Measurements from ENCODE around the gene CCDC3.
"Not testable (repeated sequence)": the region's sequence is repeated elsewhere in the genome, so short reads cannot be mapped to it uniquely, and the experiment has no call there.

The CCDC3 gene

GRCh38 chr10:13001041-13001886 is at the start of gene CCDC3:
TSS of gene CCDC3 (minus strand) at chr10:13001713. CDS start at chr10:13001570, 143 bp downstream.
- no peak for DNase-seq

DNA sequence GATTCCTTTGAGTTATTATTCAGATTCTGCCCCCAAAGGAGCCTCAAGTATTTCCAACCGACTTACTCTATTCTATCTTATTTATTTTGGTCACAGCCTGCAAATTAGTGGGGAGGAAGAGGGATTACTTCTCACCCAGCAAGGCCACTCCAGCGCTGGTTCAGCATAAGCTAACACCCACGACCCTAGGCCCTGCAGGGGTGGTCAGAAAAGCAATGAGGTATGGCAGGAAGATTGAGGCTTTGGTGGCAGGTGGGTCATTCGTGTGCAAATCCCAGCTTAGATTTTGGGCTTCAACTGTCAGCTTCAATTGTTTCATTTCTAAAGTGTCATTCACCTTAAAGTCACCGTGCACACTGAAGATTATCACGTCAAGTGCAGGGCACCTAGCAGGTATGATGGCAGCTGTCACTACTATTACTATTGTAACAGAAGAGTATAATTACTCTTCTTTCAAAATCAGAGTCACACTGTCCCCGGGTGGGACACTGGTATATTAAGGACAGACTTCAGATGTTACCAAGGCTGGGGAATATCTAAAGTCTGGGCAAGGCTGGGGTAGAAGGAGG is 49.7 kb upstream of the CCDC3 start:
- DNase-seq: no peak

DNA sequence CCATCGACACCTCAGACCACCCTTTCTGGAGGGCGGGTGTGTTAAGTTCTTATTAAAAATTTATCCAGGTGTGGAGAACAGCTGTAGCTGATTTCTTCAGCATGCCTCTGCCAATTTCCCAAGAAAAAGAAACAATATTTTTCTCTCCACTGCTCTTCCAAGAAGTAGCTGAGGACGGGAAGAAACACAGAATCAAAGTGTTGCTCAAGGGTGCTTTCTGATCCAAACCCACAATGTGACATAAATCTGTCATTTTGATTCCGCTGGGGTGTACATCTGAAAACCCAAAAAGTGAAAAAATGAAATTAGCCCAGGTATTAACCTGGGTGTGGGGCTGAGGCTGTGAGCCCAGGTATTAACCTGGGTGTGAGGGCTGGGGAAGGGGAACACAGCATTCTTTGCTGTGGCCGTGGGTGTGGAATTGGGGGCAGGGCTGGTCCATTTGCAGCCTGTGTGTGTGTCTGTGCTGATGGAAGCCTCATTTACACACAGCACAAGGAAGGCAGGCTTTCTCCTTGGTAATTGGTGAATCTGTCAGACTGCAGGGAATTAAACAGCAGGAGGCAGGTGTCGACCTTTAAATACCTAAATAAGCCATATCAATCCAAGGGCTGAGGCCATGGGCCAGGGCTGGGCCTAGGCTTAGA is 48.4 kb upstream of the CCDC3 start:
- no peak for DNase-seq

- no peak for DNase-seq
These were observed 47.2 kb upstream of the CCDC3 start for GRCh38 chr10:13048762-13049161.

GRCh38 chr10:13047529-13048206 is 46.2 kb upstream of the CCDC3 start:
- no peak for DNase-seq

DNA sequence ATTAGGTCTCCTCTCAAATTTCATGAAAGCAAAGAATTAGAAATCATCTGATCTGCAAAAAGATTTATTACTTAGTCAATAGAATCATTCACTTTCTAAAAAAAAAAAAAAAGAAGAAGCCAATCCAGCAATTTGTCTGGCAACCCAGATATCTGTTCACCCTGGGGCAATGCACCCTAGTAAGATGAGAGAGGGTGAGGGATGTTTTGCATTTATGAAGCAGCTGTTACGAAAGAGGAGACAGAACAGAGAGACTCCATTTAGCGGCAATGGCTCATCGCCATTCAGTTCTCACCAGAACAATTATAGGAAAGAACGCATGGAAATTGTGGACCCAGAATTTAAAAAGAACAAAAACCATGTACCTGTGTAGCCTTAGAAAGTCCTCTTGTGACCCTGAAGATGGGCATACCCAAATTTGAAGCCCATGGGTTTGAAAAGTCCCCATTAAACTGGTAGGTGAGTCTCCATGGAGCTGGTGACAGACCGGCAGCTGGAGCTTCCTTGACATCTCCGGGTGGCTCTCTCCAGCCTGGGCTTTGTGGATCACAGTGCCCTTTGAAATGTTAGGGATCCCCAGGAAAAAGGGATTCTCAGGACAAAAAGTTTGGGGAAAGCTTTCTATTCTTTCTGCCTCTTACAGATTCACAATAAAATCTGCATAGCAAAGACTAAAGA is 45.5 kb upstream of the CCDC3 start:
- no peak for DNase-seq

- DNase-seq: no peak
These were observed 42.0 kb upstream of the CCDC3 start for GRCh38 chr10:13043520-13043919.

DNA sequence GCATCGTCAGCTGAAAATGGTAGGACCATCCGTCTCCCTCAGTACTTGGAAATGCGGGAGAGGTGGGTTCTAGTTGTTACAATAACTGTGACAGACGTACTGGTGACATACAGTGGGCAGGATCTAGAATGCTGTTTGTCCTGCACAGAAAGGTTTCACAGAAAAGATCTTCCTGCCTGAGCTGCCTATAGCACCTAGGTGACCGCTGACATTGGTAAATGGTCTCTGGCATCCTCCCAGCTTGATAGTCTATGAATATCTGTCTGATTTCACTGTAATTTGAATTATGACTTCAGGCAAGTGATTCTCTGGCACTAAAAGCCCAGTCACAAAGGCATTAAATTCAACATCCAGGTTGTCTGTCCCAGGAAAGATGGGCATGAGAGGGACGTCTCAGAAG is 38.2 kb upstream of the CCDC3 start:
- DNase-seq: no peak

GRCh38 chr10:13038391-13038790 is 36.9 kb upstream of the CCDC3 start:
- no peak for DNase-seq

- no peak for DNase-seq
These were observed 36.3 kb upstream of the CCDC3 start for GRCh38 chr10:13037832-13038231.

DNA sequence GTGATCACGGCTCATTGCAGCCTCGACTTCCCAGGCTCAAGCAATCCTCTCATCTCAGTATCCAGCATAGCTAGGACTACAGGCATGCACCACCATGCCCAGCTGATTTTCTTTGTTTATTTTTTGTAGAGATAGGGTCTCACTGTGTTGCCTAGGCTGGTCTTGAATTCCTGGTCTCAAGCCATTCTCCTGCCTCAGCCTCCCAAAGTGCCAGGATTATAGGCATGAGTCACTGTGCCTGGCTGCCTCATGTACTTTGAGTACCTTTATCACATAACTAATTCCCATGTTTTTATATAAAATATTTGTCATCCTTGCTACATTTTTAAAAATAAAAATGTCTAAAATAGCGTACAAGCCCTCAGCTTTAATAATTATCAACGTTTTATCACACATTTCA is 35.3 kb upstream of the CCDC3 start:
- no peak for DNase-seq

GRCh38 chr10:13035731-13036130 is 34.2 kb upstream of the CCDC3 start:
- DNase-seq: not testable (repeated sequence)

DNA sequence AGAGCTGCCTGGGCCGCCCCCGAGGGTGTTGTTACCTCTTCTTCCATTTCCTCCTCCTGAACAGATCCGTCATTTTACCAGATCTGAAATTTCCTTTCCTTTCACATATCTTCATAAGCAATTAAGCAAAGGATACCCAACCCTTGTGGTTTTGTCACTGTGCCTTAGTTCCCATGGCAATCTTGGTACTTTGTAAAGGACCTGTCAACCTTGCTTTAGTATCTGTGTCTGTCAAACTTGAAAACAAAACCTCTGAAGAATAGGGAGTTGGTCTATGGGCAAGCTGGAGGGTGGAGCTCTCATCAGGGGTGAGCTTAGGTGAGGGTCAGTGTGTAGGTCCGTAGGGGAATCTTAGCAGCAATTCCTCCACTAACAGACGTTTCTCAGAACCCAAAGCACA is 25.4 kb upstream of the CCDC3 start:
- DNase-seq: no peak

- DNase-seq: no peak
These were observed 22.2 kb upstream of the CCDC3 start for GRCh38 chr10:13023754-13024153.

GRCh38 chr10:13019280-13019679 is 17.8 kb upstream of the CCDC3 start:
- no peak for DNase-seq

- DNase-seq: no peak
These were observed 16.7 kb upstream of the CCDC3 start for GRCh38 chr10:13018171-13018570.

DNA sequence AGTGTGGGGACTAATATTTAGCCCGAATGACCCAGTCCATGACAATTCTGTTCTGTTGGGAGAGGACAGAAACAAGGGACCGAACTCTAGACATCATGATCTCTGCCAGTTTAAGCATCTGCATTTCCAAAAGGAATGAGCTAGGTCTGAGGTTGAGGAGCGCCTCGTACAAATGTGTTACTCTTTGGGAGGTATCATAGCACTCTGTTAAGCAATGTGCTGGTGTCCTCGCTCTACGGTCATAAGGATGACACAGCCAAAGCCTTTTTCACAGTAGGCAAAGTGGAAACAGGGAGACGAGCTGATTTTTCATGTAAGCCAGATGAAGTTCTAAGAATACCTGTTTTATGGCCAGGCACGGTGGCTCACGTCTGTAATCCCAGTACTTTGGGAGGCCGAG is 15.4 kb upstream of the CCDC3 start:
- no peak for DNase-seq

GRCh38 chr10:13016426-13016825 is 14.9 kb upstream of the CCDC3 start:
- no peak for DNase-seq

GRCh38 chr10:13006037-13006436 is 4.5 kb upstream of the CCDC3 start:
- no peak for DNase-seq

DNA sequence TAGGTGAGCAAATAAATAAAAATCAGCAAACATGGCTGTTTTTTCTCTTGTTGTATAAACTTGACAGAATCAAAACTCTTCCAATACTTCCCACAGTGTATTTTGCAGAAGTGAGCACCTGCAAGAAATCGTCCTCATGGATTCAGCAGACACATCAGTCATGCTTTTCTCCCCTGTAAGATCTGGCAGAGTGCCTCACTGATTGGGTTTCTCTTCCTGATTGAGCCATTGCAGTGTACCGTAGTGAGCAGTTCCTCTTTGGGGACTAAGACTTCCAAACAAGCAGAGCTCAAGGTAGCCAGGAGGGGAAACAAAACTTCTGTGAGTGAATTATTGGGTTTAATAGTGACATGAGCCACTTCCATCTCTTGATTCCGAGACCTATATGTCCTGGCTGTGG is 2.2 kb upstream of the CCDC3 start:
- DNase-seq: no peak

- no peak for DNase-seq
These were observed 1.5 kb upstream of the CCDC3 start for GRCh38 chr10:13003004-13003403.

DNA sequence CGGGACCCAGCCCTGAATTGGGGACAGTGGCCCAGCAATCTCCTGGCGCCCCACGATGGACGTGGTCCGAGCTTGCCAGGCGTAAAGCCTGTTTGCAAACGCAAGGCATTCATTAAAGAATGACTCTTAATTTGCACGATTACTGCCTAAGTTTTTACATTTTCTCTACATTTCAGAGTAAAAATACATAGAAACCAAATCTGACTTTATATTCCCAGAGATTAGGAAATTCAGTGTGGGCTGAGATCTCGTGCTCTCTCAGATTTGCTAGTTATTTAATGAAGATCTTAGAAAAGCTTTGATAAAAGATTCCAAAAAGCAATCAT is 337 bp upstream of the CCDC3 start:
- no peak for DNase-seq

GRCh38 chr10:13000431-13000830 is 1.1 kb downstream of the CCDC3 start:
- DNase-seq: no peak

All from OCI-M1 (cell line).